Gastrocnemius medialis (tissue), 4 donors: ENCODE results near the gene PRRG4.

Experiments used
- CTCF ChIP-seq, 5 experiments: fragments of 450-650 bp in 3 of 5; fragments of 200-600 bp in 2 of 5; sonication (generic) in 2 of 5; IDR thresholded peaks in 4 of 5; conservative IDR thresholded peaks in 1 of 5; 1 replicate in 4 of 5; 2 replicates in 1 of 5; pipeline ENCODE4 v1.5.1; 2016 to 2019; ENCODE audit warnings: antibody characterized with exemption in 5 of 5, mild to moderate bottlenecking in 3 of 5, moderate library complexity in 3 of 5
- POLR2A ChIP-seq, 2 donors: fragments of 450-650 bp; IDR thresholded peaks; one replicate each; pipeline ENCODE4 v1.6.1; 2017; ENCODE audit warnings: antibody characterized with exemption in 2 of 2, mild to moderate bottlenecking in 2 of 2, moderate library complexity in 2 of 2

- TF ChIP-seq CTCF (IDR thresholded peaks at IDR 0.05 in 4 of 5, conservative IDR thresholded peaks at IDR 0.05 in 1 of 5) (no peak), POLR2A (IDR thresholded peaks at IDR 0.05) (no peak)
These were observed 48.0 kb upstream of the PRRG4 start for GRCh38 chr11:32781721-32782120.
